Measurements from ENCODE around the gene TUBA3D.
"Not testable (repeated sequence)": the region's sequence is repeated elsewhere in the genome, so short reads cannot be mapped to it uniquely, and the experiment has no call there.

The TUBA3D gene

DNA sequence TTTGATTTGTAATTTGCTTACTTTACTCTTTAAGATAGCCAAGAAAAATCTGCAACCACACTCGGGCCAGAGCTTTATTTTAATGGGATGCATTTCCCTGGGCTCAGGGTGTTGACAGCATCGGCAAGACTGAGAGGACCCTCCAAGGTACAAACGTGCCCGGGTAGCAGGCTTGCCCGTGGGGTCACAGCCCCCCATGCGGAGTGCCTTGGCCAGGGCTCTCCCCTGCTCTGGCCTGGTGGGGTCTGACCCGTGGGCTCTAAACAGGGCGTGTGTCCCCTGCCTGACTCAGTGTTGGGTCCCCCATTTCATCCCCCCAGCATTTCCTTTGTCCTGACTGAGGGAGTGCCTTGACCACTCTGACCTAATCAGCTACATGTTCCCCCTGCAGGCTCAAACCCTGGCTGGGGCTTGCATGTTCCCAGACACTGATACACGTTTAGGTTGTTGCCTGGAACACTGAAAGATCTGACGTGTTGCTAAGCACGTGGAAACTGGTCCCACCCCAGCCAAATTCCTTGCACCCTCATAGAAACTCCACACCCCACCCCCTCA is 9.1 kb downstream of the TUBA3D start:
- DNase-seq: not testable (repeated sequence)

DNA sequence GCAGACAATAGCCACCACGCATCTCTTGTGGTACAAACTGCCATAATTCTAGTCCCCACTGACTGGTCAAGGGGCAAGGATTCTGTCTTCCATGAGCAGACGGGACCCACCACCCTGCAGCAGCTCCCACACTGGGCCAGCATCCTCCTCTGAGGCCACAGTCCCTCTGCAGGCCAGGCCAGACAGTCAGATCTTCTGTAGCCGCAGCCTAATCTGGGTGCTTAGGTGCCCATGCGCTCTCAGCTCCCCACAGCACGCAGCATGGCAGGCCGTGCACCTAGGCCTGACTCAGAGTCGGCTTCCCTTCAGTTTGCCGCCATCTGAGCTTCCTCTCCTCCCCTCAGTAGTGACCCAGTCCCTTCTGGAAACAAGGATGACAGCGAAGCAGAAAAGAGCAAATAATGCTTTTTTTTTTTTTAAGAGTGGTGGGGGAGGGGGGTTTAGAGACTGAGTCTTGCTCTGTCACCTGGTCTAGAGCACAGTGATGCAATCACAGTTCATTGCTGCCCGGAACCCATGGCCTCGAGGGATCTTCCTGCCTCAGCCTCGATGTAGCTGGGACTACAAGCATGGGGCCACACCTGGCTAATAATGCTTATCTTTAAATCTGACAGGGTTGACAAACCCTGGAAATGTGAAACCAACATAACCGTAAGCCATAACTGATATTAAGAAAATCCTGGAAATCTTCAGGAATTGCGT is 10.4 kb downstream of the TUBA3D start:
- not testable (repeated sequence) for DNase-seq

DNA sequence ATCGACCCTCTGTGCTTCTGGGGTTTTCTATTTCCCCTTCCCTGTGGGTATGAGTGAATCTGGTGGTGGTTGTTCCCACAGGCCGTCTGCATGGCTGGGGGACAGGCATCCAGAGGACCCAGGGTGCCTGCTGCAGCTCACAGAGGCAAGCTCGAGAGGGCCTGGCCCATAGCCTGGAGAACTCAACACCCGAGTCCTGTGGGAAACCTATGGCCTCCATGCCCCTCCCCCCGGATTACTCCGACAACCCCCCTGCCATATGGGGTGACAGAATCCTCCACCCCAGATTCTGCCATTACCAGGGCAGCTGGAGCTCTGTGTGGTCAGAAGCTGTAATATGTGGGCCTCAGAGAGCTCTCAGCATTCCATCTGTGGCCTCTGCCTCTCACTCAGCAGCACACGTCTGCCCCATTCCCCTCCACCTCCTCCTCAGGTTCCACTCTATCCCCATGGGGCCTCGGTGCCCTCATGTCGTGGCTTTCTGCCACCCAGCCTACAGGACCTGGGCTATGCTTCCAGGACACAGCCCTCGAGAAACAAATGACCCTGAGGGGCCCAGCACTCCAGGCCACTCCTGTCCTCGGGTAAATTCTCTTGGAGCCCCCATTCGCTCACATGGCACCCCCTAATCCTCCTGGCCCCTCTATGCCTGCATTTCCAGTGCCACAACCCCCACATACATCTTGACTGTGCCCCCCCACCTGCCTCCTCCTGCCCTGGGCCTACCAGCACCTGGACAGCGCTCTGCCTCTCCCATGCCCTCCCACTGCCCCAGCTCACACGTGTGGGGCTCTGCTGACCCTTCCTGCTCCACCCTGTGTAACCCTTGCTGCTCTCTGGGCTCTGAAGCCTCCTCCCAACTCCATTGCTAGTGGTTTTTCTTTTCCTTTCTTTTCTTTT is 12.6 kb downstream of the TUBA3D start:
- DNase-seq: no peak

DNA sequence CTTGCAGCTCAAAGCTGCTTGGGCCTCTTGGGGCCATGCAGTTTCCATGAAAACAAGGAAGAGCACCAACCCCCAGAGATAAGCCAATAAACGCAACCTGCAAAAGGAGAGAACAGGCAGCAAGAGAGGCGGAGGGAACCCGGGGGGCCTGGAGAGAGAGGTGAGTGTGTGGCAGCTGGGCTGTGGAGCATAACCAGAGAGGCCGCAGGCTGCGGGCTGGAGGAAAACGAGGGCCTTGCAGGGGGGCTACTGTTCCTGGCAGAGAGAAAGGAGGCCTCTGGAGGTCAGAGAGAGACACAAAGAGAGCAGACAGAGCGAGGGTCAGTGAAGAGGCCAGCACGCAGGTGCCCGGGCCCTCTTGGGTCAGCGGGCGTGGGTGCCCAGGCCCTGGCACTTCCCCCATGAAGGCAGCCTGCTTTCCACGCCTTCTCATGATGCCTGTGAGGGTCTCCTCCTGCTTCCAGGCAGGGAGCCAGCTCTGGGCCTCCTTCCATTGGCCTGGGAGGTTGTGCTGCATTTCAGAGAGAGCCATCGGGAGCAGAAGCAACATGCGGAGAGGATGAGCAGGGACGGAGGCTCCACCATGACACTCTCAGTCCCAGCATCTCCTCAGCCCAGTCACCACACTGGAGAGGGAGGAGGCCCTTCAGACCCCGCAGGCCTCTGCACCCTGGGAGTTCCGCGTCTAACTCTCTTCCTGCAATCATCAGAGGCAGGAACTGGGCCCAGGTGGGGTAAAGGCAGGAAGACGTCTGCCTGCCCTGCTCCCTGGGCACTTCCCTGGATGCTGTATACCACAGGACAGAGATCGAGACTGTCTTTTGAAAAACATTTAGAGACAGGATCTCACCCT is 14.9 kb downstream of the TUBA3D start:
- DNase-seq: peak; percentile 33

DNA sequence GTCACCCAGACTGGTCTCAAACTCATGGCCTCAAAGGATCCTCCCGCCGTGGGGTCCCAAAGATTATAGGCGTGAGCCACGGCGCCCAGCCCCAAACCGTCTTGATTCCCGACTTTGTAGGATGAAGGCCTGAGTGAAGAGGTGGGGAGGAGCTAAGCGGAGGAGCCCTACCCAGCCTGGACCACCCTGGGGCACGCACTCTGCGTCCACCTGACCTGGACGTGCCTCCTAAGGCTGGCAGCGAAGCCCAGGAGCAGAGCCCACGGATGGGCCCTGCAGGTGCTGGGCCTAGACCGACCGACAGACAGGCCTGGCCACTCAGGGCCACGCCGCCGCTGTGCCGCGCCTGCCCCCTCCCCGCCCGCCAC is 15.5 kb downstream of the TUBA3D start:
- DNase-seq: not testable (repeated sequence)

DNA sequence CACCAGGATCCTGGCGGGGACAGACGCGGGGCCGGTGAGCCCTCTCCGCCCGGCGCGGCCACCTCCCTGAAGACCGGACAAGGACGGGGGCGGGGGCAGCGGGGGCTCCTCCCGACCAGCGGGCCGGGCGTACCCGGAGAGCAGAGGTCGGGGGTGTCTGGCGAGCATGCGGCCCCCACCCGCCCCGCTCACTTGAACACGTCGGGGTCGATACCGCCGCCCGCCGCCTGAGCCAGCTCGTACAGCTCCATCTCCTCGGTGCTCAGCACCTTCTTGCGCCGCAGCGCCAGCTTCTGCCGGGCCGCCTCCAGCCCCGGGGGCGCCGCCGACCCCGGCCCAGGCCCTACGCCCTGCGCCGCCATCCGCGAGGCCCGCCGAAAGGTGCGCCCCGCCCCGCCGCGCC is 16.1 kb downstream of the TUBA3D start, which contains the start of gene MZT2A:
MZT2A (minus strand) TSS at position 383 of the 403 bp plus-strand sequence; CDS start at position 362, 21 bp downstream.
- not testable (repeated sequence) for DNase-seq

DNA sequence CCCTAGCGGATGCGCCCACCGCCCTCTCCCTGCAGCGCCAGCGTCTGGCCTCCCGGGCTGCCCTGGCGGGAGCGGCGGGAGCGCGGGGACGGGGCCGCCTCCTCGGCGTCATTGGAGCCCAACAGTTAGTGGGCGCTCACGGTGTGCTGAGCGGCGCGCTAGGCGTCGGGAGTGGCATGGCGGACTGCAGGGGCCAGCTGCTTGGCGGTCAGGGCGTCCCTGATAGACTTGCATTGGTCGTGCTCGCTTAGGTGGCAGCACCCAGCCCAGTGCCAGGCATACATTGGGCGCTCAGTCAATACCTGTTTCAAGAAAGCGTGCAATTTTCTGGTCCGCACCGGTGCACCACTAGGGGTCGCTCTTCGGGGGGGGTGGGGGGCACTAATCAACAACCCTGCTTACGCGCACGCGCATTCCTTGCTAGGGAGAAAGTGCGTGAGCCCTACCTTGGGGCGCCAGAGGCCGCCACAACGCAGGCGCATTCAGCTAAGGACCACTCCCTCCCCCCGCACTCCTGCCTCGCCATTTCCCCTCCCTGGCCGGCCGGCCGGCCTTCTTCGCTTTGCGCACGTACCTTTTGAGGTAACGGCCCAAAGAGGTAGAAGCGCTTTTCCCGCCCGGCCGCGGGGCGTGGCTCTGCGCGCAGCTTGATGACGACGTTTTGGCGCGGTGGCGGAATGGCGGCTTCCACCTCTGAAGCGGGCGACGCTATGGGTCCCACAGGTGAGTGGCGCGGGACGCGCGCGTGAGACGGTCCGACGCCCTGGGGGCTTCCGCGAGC is 16.7 kb downstream of the TUBA3D start:
- DNase-seq: peak; percentile 95

DNA sequence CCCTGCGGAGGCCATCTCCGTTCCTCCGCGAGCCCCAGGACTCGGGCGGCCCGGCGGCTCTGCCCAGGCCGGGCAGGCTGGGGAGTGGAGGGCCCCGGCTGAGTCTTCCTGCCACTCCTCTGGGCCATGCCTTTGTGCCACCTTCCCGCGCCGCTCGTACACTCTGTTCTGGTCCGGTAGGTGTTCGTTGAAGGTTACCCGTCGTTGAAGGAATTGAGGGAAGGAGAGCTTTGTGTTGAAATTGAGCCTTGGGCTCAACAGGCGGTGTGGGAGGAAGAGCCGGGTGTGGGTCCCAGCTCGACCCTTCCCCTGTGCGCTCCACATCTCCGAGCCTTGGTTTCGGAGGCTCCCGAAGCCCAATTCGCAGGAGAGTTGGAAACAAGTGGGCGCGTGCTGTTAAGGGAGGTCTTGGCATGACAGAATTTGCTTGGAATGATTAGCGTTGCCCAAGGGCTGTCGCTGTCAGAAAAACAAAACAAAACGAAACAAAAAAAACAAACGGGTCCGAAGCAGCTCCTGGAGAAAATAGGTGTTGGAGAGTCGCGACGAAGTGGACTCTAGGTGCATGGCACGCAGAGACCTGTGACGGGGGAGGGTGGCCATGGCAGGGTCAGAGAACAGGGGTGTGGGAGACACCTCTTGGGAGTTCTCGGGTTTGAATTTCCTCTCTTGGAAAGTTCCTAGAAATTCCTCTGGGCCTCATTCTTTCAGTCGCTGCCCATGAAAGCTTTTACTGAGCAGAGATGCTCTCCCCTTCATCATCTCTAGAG is 17.5 kb downstream of the TUBA3D start:
- DNase-seq: no peak

DNA sequence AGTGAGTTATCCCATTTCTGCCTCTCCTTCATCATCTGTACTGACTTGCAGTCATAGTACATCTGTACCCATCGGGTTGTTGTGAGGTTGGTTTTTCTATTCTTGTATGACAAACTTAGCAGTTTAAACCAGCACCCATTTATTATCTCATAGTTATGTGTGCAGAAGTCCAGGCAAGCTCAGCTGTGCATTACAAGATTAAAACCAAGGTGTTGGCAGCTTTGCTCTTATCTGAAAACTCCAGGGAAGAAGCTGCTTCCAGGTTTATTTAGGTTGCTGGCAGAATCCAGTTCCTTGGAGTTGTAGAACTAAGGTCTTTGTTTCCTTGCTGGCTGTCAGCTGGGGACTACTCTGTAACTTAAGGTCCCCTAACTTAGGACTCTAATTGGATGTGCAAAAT is 19.6 kb downstream of the TUBA3D start:
- not testable (repeated sequence) for DNase-seq

DNA sequence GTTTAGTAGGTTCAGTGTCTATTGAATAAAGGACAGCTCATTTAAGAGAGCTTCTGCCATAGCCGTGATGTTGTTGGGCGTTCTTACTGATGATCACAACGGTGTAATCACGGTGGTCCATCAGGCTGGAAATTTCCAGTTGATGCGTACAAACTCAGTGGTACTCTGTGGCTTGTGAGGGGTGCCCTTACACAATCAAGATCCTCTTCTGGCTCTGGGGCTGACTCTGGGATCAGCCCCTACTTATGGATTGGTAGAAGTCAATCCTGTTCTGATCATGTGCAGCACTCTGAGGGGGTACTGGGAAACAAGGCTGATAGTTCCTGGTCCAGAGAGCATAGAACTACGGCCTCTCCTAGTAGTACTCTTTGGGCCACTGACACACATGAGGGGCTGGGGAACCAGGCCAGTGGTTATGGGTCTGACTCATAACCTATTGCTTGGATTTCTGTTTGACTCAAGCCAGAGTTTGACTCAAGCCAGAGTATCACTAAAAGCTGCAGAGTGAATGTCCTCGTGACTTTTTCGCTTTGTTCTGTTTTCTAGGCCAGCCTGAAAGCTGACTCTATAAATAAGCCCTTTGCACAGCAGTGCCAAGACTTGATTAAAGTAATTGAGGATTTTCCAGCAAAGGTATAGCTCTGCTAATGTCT is 22.5 kb downstream of the TUBA3D start:
- not testable (repeated sequence) for DNase-seq

DNA sequence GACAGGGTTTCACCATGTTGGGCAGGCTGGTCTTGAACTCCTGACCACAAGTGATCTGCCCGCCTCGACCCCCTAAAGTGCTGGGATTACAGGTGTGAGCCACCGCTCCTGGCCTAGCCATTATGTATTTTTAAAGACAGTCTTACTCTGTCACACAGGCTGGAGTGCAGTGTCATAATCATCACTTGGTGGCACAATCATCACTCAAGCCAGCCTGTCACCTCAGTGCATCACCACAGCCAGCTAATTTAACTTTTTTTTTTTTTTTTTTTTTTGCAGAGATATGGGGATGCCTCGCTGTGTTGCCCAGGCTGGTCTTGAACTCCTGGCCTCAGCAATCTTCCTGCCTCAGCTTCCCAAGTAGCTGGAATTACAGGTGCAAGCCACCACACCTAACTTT is 27.7 kb downstream of the TUBA3D start:
- DNase-seq: not testable (repeated sequence)

DNA sequence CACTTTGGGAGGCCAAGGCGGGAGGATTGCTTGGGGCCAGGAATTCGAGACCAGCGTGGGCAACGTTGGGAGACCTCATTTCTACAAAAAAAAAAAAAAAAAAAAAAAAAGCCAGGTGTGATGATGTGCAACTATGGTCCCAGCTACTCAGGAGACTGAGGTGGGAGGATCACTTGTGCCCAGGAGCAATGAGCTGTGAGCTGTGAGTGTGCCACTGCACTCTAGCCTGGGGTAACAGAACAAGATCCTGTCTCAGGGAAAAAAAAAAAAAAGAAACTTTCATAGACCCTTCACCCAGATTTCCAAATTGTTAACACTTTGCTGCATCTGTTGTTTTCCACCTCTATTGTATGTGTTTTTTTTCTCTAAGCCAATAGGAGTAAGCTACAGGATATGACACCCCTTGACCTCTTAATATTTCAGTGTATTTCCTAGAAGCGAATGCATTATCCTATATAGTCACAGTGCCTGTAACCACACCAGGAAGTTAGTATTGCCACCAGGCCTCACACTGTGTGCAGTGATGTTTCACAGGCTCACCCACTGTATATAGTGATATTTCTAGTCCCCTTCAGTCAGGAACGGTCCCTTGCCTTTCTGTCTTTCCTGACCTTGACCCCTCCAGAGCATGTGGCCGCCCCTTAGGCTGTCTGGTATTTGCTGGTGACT is 28.3 kb downstream of the TUBA3D start:
- DNase-seq: not testable (repeated sequence)

DNA sequence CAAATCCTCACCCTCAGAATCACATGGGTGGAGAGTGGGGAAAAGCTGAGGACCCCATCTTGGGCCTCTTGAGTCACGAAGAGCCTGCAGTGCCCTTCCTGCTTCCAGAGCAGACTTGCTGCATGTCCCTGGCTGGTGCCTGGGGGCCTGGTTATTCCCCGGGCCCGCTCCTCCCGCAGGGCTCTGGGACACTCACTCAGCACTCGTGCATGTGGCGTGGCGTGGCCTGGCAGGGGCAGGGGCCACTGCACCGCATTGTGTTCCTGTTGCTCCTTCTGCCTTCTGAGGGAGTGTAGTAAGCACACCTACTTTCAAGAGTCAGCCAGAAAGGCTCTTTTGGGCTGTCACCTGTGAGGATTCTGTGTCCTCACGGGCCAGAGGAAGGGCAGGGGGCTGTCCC is 33.7 kb downstream of the TUBA3D start:
- DNase-seq: no peak

DNA sequence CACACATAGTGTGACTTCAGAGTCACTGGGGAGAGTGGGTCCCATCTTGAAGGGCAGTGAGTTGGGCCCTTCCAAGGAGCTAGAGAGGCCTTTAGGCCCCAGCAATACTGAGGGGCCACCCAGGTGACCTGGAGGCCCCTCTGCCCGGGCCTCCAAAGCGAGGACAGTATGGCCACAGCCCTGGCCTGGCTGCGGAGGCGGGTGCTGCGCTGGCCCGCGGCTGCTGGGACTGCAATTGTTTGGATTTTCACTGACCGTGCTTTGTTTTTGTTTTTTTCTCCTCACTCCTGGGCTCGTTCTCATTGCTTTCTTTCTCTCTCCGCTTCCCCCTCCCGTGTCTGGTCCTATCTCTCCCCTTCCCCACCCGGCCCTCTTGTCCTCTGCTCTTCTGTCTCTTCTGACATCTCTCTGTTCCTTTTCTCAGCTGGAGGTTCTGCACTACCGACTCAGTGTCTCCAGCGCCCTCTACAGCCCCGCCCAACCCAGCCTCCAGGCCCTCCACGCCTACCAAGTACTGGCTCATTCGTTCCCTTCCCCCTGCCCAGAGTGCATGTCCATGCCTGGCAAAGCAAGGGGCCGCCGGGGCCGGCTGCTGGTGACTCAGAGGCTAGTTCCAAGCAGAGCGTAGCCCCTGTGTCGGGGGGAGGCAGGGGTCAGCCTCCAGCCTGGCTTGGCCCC is 35.5 kb downstream of the TUBA3D start:
- DNase-seq: not testable (repeated sequence)

DNA sequence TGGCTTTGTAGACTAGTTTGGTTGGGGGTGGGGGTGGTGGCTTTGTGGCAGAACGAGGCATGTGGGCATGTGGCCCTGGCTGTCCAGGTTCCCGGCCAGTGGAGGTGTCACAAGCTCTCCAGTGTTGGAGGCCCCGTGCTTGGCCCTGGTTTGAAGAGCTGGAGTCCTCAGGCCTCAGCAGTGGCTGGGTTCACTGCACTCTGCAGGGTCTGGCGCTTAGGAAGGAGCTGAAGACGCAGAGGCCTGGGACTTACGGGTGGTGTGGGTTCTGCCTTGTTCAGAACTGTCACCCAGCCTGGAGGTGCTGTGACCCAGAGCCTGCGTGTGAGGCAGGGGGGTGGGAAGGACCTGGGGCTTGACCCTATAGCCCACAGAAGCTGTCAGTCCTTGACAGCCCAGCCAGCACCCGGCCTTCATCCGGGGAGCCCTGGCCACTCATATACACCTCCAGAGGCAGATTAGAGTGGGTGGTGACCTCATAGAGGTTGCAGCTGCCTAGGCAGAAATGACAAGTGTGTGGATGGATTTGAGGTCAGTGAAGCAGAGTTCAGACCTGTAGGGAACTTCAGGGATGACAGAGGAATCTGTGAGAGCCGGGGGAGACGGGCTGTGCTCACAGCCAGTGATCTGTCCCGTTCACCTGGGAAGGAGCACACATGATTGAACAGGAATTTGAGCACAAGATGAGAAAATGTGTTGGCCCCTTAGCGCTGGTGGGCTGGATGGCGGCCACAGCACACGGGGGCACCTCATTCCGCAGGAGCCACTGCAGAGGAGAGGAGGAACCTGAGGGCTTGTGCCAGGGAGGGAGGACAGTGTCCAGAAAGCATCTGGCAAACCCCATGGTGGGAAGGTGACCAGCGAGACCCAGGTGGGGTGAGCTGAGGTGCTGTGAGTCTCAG is 36.3 kb downstream of the TUBA3D start:
- DNase-seq: not testable (repeated sequence)

DNA sequence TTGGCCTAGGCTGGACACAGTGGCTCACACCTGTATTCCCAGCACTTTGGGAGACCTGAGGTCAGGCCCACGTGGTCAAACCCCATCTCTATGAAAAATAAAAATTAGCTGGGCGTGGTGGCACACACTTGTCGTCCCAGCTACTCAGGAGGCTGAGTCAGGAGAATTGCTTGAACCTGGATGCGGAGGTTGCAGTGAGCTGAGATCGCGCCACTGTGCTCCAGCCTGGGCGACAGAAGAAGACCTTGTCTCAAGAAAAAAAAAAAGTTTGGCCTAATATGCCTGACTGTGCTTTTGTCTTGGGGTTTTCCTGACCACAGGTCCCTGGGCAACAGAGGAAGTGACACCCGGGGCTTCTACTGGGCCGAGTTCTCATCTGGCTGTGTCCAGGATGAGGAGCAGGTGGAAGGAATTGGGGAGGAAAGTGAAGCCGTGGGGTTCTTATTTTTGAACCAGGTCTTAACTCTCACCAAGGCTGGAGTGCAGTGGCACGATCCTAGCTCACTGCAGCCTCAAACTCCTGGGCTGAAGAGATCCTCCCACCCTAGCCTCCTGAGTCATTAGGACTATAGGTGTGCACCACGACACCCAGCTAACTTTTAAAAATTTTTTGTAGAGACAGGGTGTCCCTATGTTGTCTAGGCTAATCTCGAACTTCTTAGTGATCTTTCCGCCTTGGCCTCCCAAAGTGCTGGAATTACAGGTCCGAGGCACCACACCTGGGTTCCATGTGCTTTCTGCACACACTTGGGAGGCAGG is 38.7 kb downstream of the TUBA3D start:
- DNase-seq: not testable (repeated sequence)

DNA sequence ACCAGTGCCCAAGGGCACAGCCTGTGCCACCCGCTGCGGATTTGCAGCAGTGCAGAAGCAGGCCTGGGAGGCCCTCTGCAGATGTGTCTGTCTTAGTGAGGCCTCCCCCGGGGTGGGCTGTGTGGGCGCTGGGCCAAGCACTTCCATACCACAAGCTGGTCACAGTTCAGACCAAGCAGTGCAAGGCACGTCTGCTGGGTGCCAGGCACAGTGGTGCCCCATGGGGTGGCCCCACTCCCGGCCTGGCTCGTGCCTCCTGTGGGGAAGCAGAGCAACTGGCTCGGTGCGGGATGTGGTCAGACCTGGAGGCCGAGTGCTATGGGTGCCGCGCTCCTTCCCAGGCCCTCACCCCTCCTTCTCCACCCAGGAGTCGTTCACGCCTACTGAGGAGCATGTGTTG is 39.3 kb downstream of the TUBA3D start:
- DNase-seq: not testable (repeated sequence)

All from femur (tissue), 1 donor.